ENCODE data around the gene CTXN1. TPM values are rescaled to one million over a fixed set of nuclear protein-coding genes. Genes with fewer than 3 reads are reported as not detected.
"Not testable (repeated sequence)": the region's sequence is repeated elsewhere in the genome, so short reads cannot be mapped to it uniquely, and the experiment has no call there.

Gene CTXN1
- total RNA-seq, 1 experiment from 2014 or later, result 8.6 TPM

DNA sequence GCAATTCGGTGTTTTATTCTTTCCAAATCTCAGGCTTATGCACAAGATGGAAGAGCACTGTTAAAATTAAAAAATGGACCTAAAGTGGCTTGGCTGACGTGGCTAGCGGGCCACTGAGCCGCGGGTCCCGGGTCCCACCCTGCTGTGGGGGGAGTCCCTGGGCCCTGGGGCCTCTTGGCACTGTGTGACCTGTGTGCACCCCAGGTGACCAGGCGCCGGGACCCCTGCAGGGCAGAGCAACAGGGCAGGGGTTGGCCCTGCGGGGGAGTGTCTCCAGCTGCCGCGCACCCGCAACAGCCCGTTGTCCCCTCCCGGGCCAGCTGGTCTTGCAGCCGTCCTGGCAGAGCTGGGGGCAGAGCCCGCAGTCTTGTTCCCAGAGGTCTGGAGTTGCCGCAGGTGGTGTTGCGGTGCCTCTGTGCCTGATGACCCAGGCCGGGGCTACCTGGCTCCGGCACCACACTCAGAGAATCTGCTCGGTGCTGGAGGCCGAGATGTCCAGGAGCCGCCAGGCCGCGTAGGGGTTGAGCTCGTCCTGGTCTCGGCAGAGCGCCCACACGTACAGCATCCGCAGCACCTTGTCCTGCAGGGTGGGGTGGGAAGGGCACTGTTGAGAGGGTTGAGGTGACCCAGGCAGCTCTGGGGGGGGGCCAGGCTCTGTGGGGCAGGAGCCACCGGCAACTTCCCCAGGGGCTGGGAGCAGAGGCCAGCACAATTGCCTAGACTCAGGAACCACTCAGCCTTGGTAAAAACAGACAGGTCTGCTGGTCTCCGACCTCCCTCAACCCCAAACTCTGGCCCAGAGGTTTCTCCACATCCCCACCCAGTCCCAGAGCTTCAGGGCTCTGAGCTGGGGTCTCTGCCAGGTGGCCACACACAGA, 1.0 kb upstream of the CTXN1 start:
- no peak for DNase-seq (ENCODE audit: low spot score)

GRCh38 chr19:7925171-7925851, 624 bp downstream of the CTXN1 start:
- DNase-seq (ENCODE audit: low spot score), result peak; percentile 68

DNA sequence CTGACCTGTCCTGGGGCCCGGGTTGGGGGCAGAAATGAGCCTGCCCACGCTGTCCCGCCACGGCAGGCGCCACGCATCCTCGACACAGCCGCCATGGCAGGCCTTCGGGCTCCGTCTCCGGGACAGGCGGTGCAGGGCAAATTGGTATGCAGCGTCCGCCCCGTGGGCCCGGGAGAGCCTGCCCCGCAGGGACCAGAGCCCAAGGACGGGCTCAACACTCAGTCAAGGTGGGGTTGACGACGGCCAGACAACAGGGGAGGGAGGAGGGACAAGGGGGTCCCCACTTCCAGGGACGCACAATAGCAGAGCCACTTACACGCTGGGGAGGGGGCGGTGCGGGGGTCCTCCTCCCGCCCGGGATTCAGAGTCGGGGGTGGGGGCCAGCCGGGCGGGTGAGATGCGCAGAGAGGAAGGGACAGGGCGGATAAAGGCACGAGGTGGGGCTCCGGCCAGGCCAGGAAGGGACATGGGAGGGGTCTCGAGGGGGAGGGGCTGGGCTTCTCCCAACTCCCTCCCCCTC, 1.2 kb downstream of the CTXN1 start:
- DNase-seq (ENCODE audit: low spot score), result no peak

- no peak for DNase-seq (ENCODE audit: low spot score)
These were observed 1.7 kb downstream of the CTXN1 start for GRCh38 chr19:7924241-7924640.

- no peak for DNase-seq (ENCODE audit: low spot score)
These were observed 2.4 kb downstream of the CTXN1 start for GRCh38 chr19:7923295-7924191.

- DNase-seq (ENCODE audit: low spot score), result no peak
These were observed 3.1 kb downstream of the CTXN1 start for GRCh38 chr19:7922836-7923195.

DNA sequence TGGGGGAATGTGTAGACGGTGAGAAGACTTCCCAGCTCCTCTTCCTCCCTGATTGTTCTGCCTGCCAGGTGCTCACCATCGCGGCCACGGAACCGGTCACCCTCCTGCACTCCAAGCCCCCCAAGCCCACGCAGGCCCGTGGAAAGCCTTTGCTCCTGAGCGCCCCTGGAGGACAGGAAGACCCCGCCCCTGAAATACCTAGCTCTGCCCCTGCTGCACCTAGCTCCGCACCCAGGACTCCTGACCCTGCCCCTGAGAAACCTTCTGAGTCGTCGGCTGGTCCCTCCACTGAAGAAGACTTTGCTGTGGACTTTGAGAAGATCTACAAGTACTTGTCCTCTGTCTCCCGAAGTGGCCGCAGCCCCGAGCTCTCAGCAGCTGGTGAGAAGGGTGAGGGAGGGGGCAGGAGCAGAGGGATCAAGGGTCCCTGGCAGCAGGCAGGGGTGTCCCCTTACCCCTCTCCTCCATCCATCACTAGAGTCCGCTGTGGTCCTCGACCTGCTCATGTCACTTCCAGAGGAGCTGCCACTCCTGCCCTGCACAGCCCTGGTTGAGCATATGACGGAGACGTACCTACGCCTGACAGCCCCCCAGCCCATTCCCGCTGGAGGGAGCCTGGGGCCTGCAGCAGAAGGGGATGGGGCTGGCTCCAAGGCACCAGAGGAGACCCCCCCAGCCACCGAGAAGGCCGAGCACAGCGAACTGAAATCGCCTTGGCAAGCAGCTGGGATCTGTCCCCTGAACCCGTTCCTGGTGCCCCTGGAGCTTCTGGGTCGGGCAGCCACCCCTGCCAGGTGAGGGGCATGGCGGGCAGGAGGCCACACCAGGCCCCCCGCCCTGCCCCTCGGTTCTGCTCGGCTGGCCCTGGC, 3.7 kb downstream of the CTXN1 start:
- DNase-seq (ENCODE audit: low spot score), result no peak

GRCh38 chr19:7921302-7921966, 4.5 kb downstream of the CTXN1 start:
- DNase-seq (ENCODE audit: low spot score), result no peak

GRCh38 chr19:7920519-7921301, 5.2 kb downstream of the CTXN1 start:
- DNase-seq (ENCODE audit: low spot score), result peak; percentile 93

- DNase-seq (ENCODE audit: low spot score), result peak; percentile 80
These were observed 6.1 kb downstream of the CTXN1 start, which contains the start of gene SNAPC2 for GRCh38 chr19:7919610-7920518. TSS of gene SNAPC2 (plus strand) at chr19:7920338. CDS start at chr19:7920367, 29 bp downstream.

GRCh38 chr19:7918615-7919421, 7.1 kb downstream of the CTXN1 start:
- DNase-seq (ENCODE audit: low spot score), result no peak

DNA sequence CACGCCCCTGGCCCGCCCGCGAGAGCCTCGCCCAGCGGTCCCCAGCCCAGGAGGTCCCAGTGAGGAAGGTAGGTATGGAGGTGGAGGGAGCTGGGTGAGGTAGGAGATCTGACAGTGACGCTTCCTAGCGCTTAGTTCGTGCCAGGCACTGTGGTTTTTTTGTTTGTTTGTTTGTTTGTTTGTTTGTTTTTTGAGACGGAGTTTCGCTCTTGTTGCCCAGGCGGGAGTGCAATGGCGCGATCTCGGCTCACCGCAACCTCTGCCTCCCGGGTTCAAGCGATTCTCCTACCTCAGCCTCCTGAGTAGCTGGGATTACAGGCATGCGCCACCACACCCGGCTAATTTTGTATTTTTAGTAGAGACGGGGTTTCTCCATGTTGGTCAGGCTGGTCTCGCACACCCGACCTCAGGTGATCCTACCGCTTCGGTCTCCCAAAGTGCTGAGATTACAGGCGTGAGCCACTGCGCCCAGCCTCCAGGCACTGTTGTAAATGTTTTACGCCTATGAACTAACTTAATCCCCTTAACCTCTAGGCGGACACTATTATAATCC, 7.8 kb downstream of the CTXN1 start:
- not testable (repeated sequence) for DNase-seq (ENCODE audit: low spot score)

GRCh38 chr19:7917267-7918061, 8.5 kb downstream of the CTXN1 start:
- no peak for DNase-seq (ENCODE audit: low spot score)

GRCh38 chr19:7916955-7917266, 9.0 kb downstream of the CTXN1 start:
- DNase-seq (ENCODE audit: low spot score), result no peak

GRCh38 chr19:7916103-7916954, 9.6 kb downstream of the CTXN1 start:
- DNase-seq (ENCODE audit: low spot score), result no peak
